H1 (cell line): ENCODE measurements around the gene PNLDC1.

Source experiments
- CREB1 ChIP-seq: IDR thresholded peaks from 2 replicates; pipeline ENCODE4 v1.6.1; 2012; ENCODE audit warnings: inconsistent platforms
- CTCF ChIP-seq, 3 experiments: IDR thresholded peaks; 1 replicate in 2 of 3; 2 replicates in 1 of 3; pipeline versions ENCODE4 v1.5.1 to v1.6.1; 2011; ENCODE audit warnings: low read length in 3 of 3, mild to moderate bottlenecking in 3 of 3, inconsistent platforms in 2 of 3, low read depth in 1 of 3, moderate library complexity in 1 of 3; ENCODE audit not compliant: insufficient read depth in 1 of 3; ENCODE audit errors: control extremely low read depth in 1 of 3
- EZH2 ChIP-seq: fragments of 200-600 bp; sonication (generic); IDR thresholded peaks from 2 replicates; pipeline ENCODE4 v1.7.1; 2012; ENCODE audit warnings: low read depth, mild to moderate bottlenecking, moderate library complexity, low read length, inconsistent platforms; ENCODE audit not compliant: severe bottlenecking
- KDM4A ChIP-seq: IDR thresholded peaks from one replicate; pipeline ENCODE4 v1.7.1; 2012; ENCODE audit warnings: low read depth, mild to moderate bottlenecking, moderate library complexity, low read length, inconsistent platforms; ENCODE audit not compliant: severe bottlenecking
- MAFK ChIP-seq: IDR thresholded peaks from 2 replicates; pipeline ENCODE4 v1.6.1; 2012; ENCODE audit warnings: low read depth, mild to moderate bottlenecking, improper control_type of control experiment, low read length
- SIN3A ChIP-seq, 2 experiments: IDR thresholded peaks in 1 of 2; conservative IDR thresholded peaks in 1 of 2; 2 replicates each; pipeline ENCODE4 v1.6.1; 2011 to 2012; ENCODE audit warnings: low read length in 2 of 2, improper control_type of control experiment in 1 of 2, low read depth in 1 of 2, mild to moderate bottlenecking in 1 of 2
- SP1 ChIP-seq: IDR thresholded peaks from 2 replicates; pipeline ENCODE4 v1.6.1; 2011; ENCODE audit warnings: low read depth, low read length
- ZNF274 ChIP-seq: IDR thresholded peaks from 2 replicates; pipeline ENCODE4 v1.7.0; 2012; ENCODE audit warnings: low read length, borderline replicate concordance; ENCODE audit errors: extremely low read depth

GRCh38 chr6:159853754-159854153 is 53.7 kb downstream of the PNLDC1 start:
- TF ChIP-seq CTCF (IDR thresholded peaks at IDR 0.05; ENCODE audit: control extremely low read depth in 1 of 3, insufficient read depth in 1 of 3, low read depth in 1 of 3, low read length in 3 of 3) (no peak), KDM4A (no peak), ZNF274 (no peak), SIN3A (conservative IDR thresholded peaks at IDR 0.05 in 1 of 2, IDR thresholded peaks at IDR 0.05 in 1 of 2; ENCODE audit: low read depth in 1 of 2, low read length in 2 of 2) (no peak), CREB1 (no peak), EZH2 (no peak), MAFK (no peak), SP1 (no peak)
